ENCODE data around the gene SRSF7. TPM values are rescaled to one million over a fixed set of nuclear protein-coding genes. Genes with fewer than 3 reads are reported as not detected.
"Not testable (repeated sequence)": the region's sequence is repeated elsewhere in the genome, so short reads cannot be mapped to it uniquely, and the experiment has no call there.

The SRSF7 gene
- total RNA-seq = 100 to 1,000 TPM in 4 of 6 donors, 10 to 100 TPM in 2; 44.2 to 260 (median 121) TPM

DNA sequence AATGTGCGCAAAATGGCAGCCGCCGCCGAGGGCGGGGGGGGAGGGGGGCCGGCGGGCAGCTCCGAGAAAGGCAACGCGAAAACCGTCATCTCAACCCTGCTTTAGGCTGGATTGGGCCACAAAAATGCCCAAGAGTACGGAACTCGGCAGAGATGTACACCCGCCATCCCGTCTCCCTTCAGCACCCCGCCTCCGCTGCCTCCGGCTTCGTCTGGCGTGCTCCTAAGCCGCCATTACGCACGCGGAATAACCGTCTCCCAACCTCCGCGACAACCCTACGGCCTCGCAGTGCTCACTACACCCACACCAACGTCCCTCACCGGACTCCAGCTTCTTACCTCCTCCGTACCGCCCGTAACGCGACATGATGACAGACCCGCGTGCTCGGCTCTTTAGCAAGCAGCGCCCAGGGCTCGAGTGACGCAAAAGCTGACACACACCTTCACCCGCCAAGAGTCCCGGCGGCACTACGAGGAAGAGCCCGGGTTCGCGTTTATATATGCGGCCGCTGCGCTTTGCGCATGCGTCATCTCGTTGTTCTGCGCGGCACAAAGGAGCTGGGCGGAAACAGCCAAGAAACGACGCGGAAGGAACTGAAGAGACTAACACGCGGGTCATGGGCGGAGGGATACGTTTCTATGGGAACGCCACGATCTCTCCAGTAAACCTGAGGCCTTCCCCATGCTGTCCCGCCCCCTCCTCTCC is at the start of gene SRSF7:
SRSF7 (minus strand) TSS at position 471 of the 705 bp plus-strand sequence; CDS start at position 366, 105 bp downstream.
- peak; percentile 96 to 98 for DNase-seq
- Histone ChIP-seq H3K9me3 (no peaks in the 10 kb centered on the region), H3K4me3 (peak within 1 kb of the TSS; percentile 76 to 94 (median 89)), H3K27ac (peak within 1 kb of the TSS; percentile 97 to 100 (median 100)), H3K4me1 (peaks cover 28 to 43% (median 33%) of the 10 kb centered on the region in 4 donors), H3K27me3 (no peaks in the 10 kb centered on the region), H3K36me3 (peaks cover 30 to 37% (median 33%) of the 10 kb centered on the region in 4 donors)
- ATAC-seq (ENCODE audit: low FRiP score in 2 of 2) = peak; percentile 96 to 97
- TF ChIP-seq POLR2AphosphoS5 (IDR thresholded peaks at IDR 0.05) (peak; percentile 100), EP300 (IDR thresholded peaks at IDR 0.05) (peak in 1 of 4 donors; percentile 95), POLR2A (IDR thresholded peaks at IDR 0.05) (peak; percentile 98 to 100 (median 100))
- TF ChIP-seq, protein P1, sequence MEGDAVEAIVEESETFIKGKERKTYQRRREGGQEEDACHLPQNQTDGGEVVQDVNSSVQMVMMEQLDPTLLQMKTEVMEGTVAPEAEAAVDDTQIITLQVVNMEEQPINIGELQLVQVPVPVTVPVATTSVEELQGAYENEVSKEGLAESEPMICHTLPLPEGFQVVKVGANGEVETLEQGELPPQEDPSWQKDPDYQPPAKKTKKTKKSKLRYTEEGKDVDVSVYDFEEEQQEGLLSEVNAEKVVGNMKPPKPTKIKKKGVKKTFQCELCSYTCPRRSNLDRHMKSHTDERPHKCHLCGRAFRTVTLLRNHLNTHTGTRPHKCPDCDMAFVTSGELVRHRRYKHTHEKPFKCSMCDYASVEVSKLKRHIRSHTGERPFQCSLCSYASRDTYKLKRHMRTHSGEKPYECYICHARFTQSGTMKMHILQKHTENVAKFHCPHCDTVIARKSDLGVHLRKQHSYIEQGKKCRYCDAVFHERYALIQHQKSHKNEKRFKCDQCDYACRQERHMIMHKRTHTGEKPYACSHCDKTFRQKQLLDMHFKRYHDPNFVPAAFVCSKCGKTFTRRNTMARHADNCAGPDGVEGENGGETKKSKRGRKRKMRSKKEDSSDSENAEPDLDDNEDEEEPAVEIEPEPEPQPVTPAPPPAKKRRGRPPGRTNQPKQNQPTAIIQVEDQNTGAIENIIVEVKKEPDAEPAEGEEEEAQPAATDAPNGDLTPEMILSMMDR (IDR thresholded peaks at IDR 0.05) = peak in 1 of 6 experiments; percentile 51
- WGBS, 2 donors = 1% methylated on average over 38 to 60 of the region's 68 CpGs

DNA sequence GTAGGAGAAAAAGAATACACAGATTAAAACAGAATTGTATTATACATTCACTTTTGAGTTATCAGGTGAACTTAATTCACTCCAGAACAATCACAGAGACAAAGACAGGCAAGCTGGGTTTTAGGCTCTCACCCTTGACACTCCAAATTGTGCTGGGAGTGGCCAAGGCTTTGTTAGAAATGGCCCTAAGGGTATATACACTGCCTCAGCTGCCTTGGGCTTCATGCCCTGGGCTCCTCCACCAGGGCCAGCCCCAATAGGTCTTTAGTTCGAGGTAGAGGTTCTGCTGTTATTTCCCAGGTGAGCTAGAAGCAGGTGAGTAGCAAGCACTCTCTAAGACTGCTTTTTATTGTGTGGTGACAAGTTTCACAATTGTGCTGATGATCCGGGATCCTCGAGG is 46.8 kb upstream of the SRSF7 start:
- H3K36me3 ChIP-seq = peaks cover 0 to 13% (median 10%) of the 10 kb centered on the region in 4 donors
- 82 to 94% methylated on average over 3 of the region's 3 CpGs for WGBS, 2 donors
- no peak for TF ChIP-seq POLR2AphosphoS5 (IDR thresholded peaks at IDR 0.05)
- no peak for TF ChIP-seq EP300 (IDR thresholded peaks at IDR 0.05)
- TF ChIP-seq, protein P1 (IDR thresholded peaks at IDR 0.05) = no peak
- no peak for TF ChIP-seq POLR2A (IDR thresholded peaks at IDR 0.05)

DNA sequence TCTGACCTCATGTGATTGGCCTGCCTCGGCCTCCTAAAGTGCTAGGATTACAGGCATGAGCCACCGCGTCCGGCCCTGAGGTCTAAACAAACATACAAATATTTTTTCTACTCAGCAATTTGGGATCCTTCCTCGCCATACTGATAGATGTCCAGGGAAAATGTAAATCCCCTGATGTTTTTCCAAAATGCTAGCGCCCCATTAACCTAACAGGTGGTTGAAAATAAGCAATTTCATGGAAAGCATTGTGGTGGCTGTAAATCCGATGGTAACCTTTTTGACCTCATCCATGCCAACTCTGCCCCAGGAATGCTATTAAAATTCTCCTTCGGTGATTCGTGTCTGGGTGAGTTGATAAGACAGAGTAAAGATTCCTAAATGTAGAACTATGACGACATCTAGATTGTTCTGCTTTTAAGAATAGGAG is 46.1 kb upstream of the SRSF7 start:
- no peaks in the 10 kb centered on the region for H3K4me1 ChIP-seq
- H3K27ac ChIP-seq = no peak overlapping the region
- H3K36me3 ChIP-seq = peaks cover 0 to 9% (median 6%) of the 10 kb centered on the region in 4 donors
- H3K4me3 ChIP-seq = no peak overlapping the region
- ATAC-seq (ENCODE audit: low FRiP score in 2 of 2) (no peak), DNase-seq (no peak)
- no peaks in the 10 kb centered on the region for H3K9me3 ChIP-seq
- no peaks in the 10 kb centered on the region for H3K27me3 ChIP-seq
- 89 to 92% methylated on average over 10 of the region's 10 CpGs for WGBS, 2 donors
- TF ChIP-seq, protein P1 (IDR thresholded peaks at IDR 0.05) = no peak
- TF ChIP-seq EP300 (IDR thresholded peaks at IDR 0.05) = no peak
- TF ChIP-seq POLR2AphosphoS5 (IDR thresholded peaks at IDR 0.05) = no peak
- TF ChIP-seq POLR2A (IDR thresholded peaks at IDR 0.05) = no peak

More for the DNA sequence above, 46.8 kb upstream of the SRSF7 start:
- no peak for DNase-seq
- no peak overlapping the region for H3K27ac ChIP-seq
- no peaks in the 10 kb centered on the region for H3K4me1 ChIP-seq
- no peaks in the 10 kb centered on the region for H3K9me3 ChIP-seq
- H3K27me3 ChIP-seq = no peaks in the 10 kb centered on the region
- H3K4me3 ChIP-seq = no peak overlapping the region
- no peak for ATAC-seq (ENCODE audit: low FRiP score in 2 of 2)

DNA sequence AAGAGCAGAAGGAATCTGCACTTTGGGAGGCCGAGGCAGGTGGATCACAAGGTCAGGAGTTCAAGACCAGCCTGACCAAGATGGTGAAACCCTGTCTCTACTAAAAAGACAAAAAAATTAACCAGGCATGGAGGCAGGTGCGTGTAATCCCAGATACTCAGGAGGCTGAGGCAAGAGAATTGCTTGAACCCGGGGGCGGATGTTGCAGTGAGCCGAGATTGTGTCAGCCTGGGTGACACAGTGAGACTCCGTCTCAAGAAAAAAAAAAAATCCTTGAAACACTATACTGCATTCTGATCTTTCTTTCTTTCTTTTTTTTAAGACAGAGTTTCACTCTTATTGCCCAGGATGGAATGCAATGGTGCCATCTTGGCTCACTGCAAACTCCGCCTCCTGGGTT is 43.9 kb upstream of the SRSF7 start:
- H3K4me1 ChIP-seq; ATAC-seq (ENCODE audit: low FRiP score in 2 of 2); H3K27me3 ChIP-seq; H3K36me3 ChIP-seq; H3K4me3 ChIP-seq; H3K27ac ChIP-seq; DNase-seq; H3K9me3 ChIP-seq: not testable (repeated sequence)
- WGBS, 2 donors = 91 to 93% methylated on average over 7 of the region's 7 CpGs

DNA sequence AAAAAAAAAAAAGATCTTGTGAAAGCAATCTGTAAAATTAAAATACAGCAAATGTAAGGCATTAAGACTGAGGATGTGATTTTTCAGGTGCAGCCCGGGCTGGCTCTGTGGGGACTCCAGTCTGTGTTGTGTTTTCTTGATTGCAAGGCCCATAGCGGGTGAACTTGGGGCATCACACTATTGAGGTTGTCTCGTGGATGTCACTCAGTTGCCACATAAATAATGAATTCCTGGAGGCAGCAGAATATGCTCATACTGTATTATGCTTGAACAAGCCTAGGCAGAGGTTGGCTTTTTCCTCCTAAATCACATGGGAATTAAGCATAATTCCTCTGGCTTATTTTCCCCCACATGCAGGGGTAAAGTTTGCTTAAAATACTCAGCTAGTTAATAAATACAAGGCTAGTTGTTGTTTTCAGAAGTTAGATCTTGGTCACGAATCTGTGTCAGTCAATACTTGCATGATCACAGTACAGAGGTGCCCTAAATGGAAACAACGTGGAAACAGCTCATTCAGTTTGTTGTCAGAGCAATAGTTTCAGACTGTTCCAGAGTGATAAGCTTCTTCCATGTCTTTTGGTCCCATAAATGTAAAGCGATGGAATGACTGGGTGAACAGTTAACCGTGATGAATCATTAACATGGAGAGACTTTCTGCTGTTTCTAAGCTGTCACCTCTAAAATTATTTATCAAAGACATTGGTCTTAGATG is 43.2 kb upstream of the SRSF7 start:
- TF ChIP-seq POLR2A (IDR thresholded peaks at IDR 0.05) = no peak
- no peak for TF ChIP-seq POLR2AphosphoS5 (IDR thresholded peaks at IDR 0.05)
- TF ChIP-seq, protein P1 (IDR thresholded peaks at IDR 0.05) = no peak
- no peak for TF ChIP-seq EP300 (IDR thresholded peaks at IDR 0.05)
- no peak for DNase-seq
- H3K9me3 ChIP-seq = no peaks in the 10 kb centered on the region
- peaks cover 0 to 7% (median 5%) of the 10 kb centered on the region in 4 donors for H3K36me3 ChIP-seq
- no peaks in the 10 kb centered on the region for H3K27me3 ChIP-seq
- no peak for ATAC-seq (ENCODE audit: low FRiP score in 2 of 2)
- H3K4me1 ChIP-seq = no peaks in the 10 kb centered on the region
- no peak overlapping the region for H3K27ac ChIP-seq
- WGBS, 2 donors = 84 to 87% methylated on average over 7 of the region's 7 CpGs
- H3K4me3 ChIP-seq = no peak overlapping the region

Data from upper lobe of left lung (tissue), 6 donors.